ENCODE data around the gene BRIP1. TPM values are rescaled to one million over a fixed set of nuclear protein-coding genes. Genes with fewer than 3 reads are reported as not detected.

BRIP1 gene
- total and polyA plus RNA-seq, 2 donors (not counting 3 experiments of a cell fraction or from before 2014, with no cell fraction given) = 1.8 to 12.1 TPM

GRCh38 chr17:61880589-61881102 lies 17.3 kb upstream of the BRIP1 start:
- Histone ChIP-seq H3K79me2 (ENCODE audit: control insufficient read depth, insufficient read depth, low read length) (no peaks in the 10 kb centered on the region), H3K9ac (replicated peaks; ENCODE audit: extremely low read depth, insufficient read depth, low read length) (no peak overlapping the region), H3K36me3 (ENCODE audit: control insufficient read depth in 2 of 2, extremely low read depth in 1 of 2, insufficient read depth in 2 of 2, low read length in 2 of 2) (no peaks in the 10 kb centered on the region), H3K9me3 (replicated peaks; ENCODE audit: control insufficient read depth, insufficient read depth, low read length) (no peaks in the 10 kb centered on the region), H3K9me1 (replicated peaks; ENCODE audit: control insufficient read depth, extremely low read depth, insufficient read depth, low read length) (no peaks in the 10 kb centered on the region), H4K20me1 (replicated peaks; ENCODE audit: control insufficient read depth, extremely low read depth, insufficient read depth, low read length) (no peaks in the 10 kb centered on the region), H3K27me3 (ENCODE audit: control insufficient read depth in 2 of 2, insufficient read depth in 2 of 2, low read length in 2 of 2) (no peaks in the 10 kb centered on the region), H3K27ac (ENCODE audit: insufficient read depth, low read depth, low read length) (no peak overlapping the region), H2AFZ (ENCODE audit: low read depth, low read length) (no peak overlapping the region), H3K4me1 (ENCODE audit: control insufficient read depth, extremely low read depth, insufficient read depth, low read length) (no peaks in the 10 kb centered on the region), H3K4me2 (ENCODE audit: insufficient read depth, low read length) (no peak overlapping the region), H3K4me3 (replicated peaks in 1 of 3; ENCODE audit: insufficient read depth in 1 of 3, low read depth in 1 of 3, low read length in 3 of 3) (no peak overlapping the region)
- DNase-seq (ENCODE audit: low read depth, low spot score) = no peak
- no peak for TF ChIP-seq CTCF (IDR thresholded peaks at IDR 0.05; ENCODE audit: extremely low read depth in 1 of 2, insufficient read depth in 1 of 2, low read depth in 1 of 2, low read length in 2 of 2)
- POLR2A ChIA-PET = no interaction called here
- dilution Hi-C loops (cut with MboI; ENCODE audit: extremely low pct_ligation_motif_present, low sequenced_read_pairs) (no loop called here), intact Hi-C loops (cut with micrococcal nuclease) (no loop called here)
- BruUV-seq (replicated peaks) = no TSS peak
- CTCF ChIA-PET = interaction anchor here (1.1 kb wide), 1 partner anchor 10 kb away, joined by 3 read pairs; no protein-coding TSS in a partner anchor
- FAIRE-seq = no peak

- BruUV-seq (replicated peaks) = no TSS peak
- no peaks in the 10 kb centered on the region for H4K20me1 ChIP-seq (replicated peaks; ENCODE audit: control insufficient read depth, extremely low read depth, insufficient read depth, low read length)
Observed at GRCh38 chr17:61878984-61879612, 15.8 kb upstream of the BRIP1 start.

More at GRCh38 chr17:61878984-61879612, 15.8 kb upstream of the BRIP1 start:
- no peak overlapping the region for H3K4me2 ChIP-seq (ENCODE audit: insufficient read depth, low read length)
- ChIA-PET CTCF (interaction anchor here (1.1 kb wide), 1 partner anchor 301 kb away, joined by 3 read pairs; no protein-coding TSS in a partner anchor), POLR2A (no interaction called here)
- intact Hi-C loops (cut with micrococcal nuclease) (no loop called here), dilution Hi-C loops (cut with MboI; ENCODE audit: extremely low pct_ligation_motif_present, low sequenced_read_pairs) (no loop called here)
- H3K79me2 ChIP-seq (ENCODE audit: control insufficient read depth, insufficient read depth, low read length) = no peaks in the 10 kb centered on the region
- no peaks in the 10 kb centered on the region for H3K4me1 ChIP-seq (ENCODE audit: control insufficient read depth, extremely low read depth, insufficient read depth, low read length)
- H3K27ac ChIP-seq (ENCODE audit: insufficient read depth, low read depth, low read length) = no peak overlapping the region
- no peak overlapping the region for H2AFZ ChIP-seq (ENCODE audit: low read depth, low read length)
- no peaks in the 10 kb centered on the region for H3K36me3 ChIP-seq (ENCODE audit: control insufficient read depth in 2 of 2, extremely low read depth in 1 of 2, insufficient read depth in 2 of 2, low read length in 2 of 2)
- FAIRE-seq = no peak
- no peak overlapping the region for H3K9ac ChIP-seq (replicated peaks; ENCODE audit: extremely low read depth, insufficient read depth, low read length)
- H3K4me3 ChIP-seq (replicated peaks in 1 of 3; ENCODE audit: insufficient read depth in 1 of 3, low read depth in 1 of 3, low read length in 3 of 3) = no peak overlapping the region
- no peak for DNase-seq (ENCODE audit: low read depth, low spot score)
- TF ChIP-seq MAX (IDR thresholded peaks at IDR 0.05; ENCODE audit: insufficient read depth, insufficient read length) (no peak), POLR2AphosphoS5 (IDR thresholded peaks at IDR 0.05; ENCODE audit: insufficient read depth, low read depth, low read length) (no peak), GATA2 (IDR thresholded peaks at IDR 0.05; ENCODE audit: insufficient read depth, insufficient read length, low read depth, low read length) (no peak), FOS (IDR thresholded peaks at IDR 0.05; ENCODE audit: borderline replicate concordance, insufficient read depth, low read length) (no peak), MYC (IDR thresholded peaks at IDR 0.05; ENCODE audit: low read depth, low read length) (no peak), JUN (IDR thresholded peaks at IDR 0.05; ENCODE audit: borderline replicate concordance, insufficient read depth, insufficient read length, low read depth) (no peak), CTCF (IDR thresholded peaks at IDR 0.05; ENCODE audit: extremely low read depth in 1 of 2, insufficient read depth in 1 of 2, low read depth in 1 of 2, low read length in 2 of 2) (no peak), EZH2 (IDR thresholded peaks at IDR 0.05; ENCODE audit: borderline replicate concordance, low read depth, low read length, severe bottlenecking) (no peak), POLR2A (IDR thresholded peaks at IDR 0.05; ENCODE audit: low read depth, low read length) (no peak)
- no peaks in the 10 kb centered on the region for H3K9me1 ChIP-seq (replicated peaks; ENCODE audit: control insufficient read depth, extremely low read depth, insufficient read depth, low read length)
- H3K27me3 ChIP-seq (ENCODE audit: control insufficient read depth in 2 of 2, insufficient read depth in 2 of 2, low read length in 2 of 2) = no peaks in the 10 kb centered on the region
- no peaks in the 10 kb centered on the region for H3K9me3 ChIP-seq (replicated peaks; ENCODE audit: control insufficient read depth, insufficient read depth, low read length)
